Sigmoid colon (tissue), 7 donors: Measurements from ENCODE around the gene SNRNP48. TPM values are rescaled to one million over a fixed set of nuclear protein-coding genes. Genes with fewer than 3 reads are reported as not detected.

Experiments
- DNase-seq: peaks from one replicate; pipeline ENCODE4 v3.0.0-alpha.2; 2019
- H3K27ac ChIP-seq, 4 donors: fragments of 200-600 bp; sonication (generic); one replicate each; pipeline ENCODE4 v1.5.1; 2016 to 2019; ENCODE audit warnings: mild to moderate bottlenecking in 1 of 4
- H3K27me3 ChIP-seq, 3 donors: fragments of 200-600 bp; sonication (generic); one replicate each; pipeline ENCODE4 v1.5.1; 2019; ENCODE audit warnings: mild to moderate bottlenecking in 1 of 3
- H3K36me3 ChIP-seq, 4 donors: fragments of 200-600 bp; sonication (generic); one replicate each; pipeline ENCODE4 v1.5.1; 2016 to 2019
- H3K4me1 ChIP-seq, 4 donors: fragments of 200-600 bp; sonication (generic); one replicate each; pipeline ENCODE4 v1.5.1; 2017 to 2019
- H3K4me3 ChIP-seq, 4 donors: fragments of 200-600 bp; sonication (generic); one replicate each; pipeline ENCODE4 v1.5.1; 2017 to 2019; ENCODE audit warnings: mild to moderate bottlenecking in 2 of 4, moderate library complexity in 1 of 4
- H3K9me3 ChIP-seq, 4 donors: fragments of 200-600 bp in 3 of 4; sonication (generic) in 3 of 4; one replicate each; pipeline versions ENCODE4 v1.5.1 to v1.6.1; 2013 to 2019
- EP300 ChIP-seq, 4 donors: sonication (generic); formaldehyde crosslinking; IDR thresholded peaks; one replicate each; pipeline ENCODE4 v1.6.1; 2017; ENCODE audit warnings: antibody characterized with exemption in 4 of 4
- POLR2A ChIP-seq, 2 donors: fragments of 450-650 bp; IDR thresholded peaks; one replicate each; pipeline ENCODE4 v1.6.1; 2016; ENCODE audit warnings: antibody characterized with exemption in 2 of 2, mild to moderate bottlenecking in 2 of 2, moderate library complexity in 2 of 2
- POLR2AphosphoS5 ChIP-seq, 4 donors: sonication (generic); formaldehyde crosslinking; IDR thresholded peaks; one replicate each; pipeline ENCODE4 v1.6.1; 2017; ENCODE audit warnings: antibody characterized with exemption in 4 of 4
- WGBS, 2 donors: extraction: QIAGEN DNeasy Blood & Tissue Kit; methylation state at CpG; one replicate each; pipeline ENCODE4 v1.1.7; 2013; 5-methylcytosine and 5-hydroxymethylcytosine counted together
- intact Hi-C: fragments of 100-400 bp; cut with DNase I; formaldehyde crosslinking; loops from one replicate; pipeline ENCODE4 v1.15.1; 2023
- polyA plus RNA-seq, 3 donors: library from polyadenylated mRNA; stranded (reverse); fragments of 200-250 nt; gene quantifications; one replicate each; pipeline ENCODE4 v1.2.3, GENCODE V29; 2013
- total RNA-seq, 4 donors: library from RNA; depleted of rRNA; stranded (reverse); fragments of >200 nt; gene quantifications; one replicate each; pipeline ENCODE4 v1.1.0, GENCODE V29; 2016
- TF ChIP-seq, protein P1 (sequence below), 4 experiments: fragments of 450-650 bp in 3 of 4; fragments of 200-600 bp in 1 of 4; IDR thresholded peaks; one replicate each; pipeline ENCODE4 v1.5.1; 2016 to 2019; ENCODE audit warnings: antibody characterized with exemption in 4 of 4, mild to moderate bottlenecking in 3 of 4, moderate library complexity in 2 of 4
- donor health status: healthy with polysubstance abuse.
- donor health status: Bipolar disorder and iron deficiency.
- donor health status: healthy.

The SNRNP48 gene
- total and polyA plus RNA-seq, 7 donors = 7.8 to 18.6 (median 12.5) TPM

DNA sequence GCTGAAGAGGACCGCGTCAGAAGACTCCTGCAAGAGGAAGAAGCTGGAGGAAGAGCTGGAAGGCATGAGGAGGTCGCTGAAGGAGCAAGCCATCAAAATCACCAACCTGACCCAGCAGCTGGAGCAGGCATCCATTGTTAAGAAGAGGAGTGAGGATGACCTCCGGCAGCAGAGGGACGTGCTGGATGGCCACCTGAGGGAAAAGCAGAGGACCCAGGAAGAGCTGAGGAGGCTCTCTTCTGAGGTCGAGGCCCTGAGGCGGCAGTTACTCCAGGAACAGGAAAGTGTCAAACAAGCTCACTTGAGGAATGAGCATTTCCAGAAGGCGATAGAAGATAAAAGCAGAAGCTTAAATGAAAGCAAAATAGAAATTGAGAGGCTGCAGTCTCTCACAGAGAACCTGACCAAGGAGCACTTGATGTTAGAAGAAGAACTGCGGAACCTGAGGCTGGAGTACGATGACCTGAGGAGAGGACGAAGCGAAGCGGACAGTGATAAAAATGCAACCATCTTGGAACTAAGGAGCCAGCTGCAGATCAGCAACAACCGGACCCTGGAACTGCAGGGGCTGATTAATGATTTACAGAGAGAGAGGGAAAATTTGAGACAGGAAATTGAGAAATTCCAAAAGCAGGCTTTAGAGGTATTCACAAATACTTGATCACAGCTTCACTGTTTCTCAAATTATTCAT lies 8.9 kb upstream of the SNRNP48 start:
- TF ChIP-seq POLR2AphosphoS5 (IDR thresholded peaks at IDR 0.05) (no peak), EP300 (IDR thresholded peaks at IDR 0.05) (no peak), POLR2A (IDR thresholded peaks at IDR 0.05) (no peak)
- TF ChIP-seq, protein P1, sequence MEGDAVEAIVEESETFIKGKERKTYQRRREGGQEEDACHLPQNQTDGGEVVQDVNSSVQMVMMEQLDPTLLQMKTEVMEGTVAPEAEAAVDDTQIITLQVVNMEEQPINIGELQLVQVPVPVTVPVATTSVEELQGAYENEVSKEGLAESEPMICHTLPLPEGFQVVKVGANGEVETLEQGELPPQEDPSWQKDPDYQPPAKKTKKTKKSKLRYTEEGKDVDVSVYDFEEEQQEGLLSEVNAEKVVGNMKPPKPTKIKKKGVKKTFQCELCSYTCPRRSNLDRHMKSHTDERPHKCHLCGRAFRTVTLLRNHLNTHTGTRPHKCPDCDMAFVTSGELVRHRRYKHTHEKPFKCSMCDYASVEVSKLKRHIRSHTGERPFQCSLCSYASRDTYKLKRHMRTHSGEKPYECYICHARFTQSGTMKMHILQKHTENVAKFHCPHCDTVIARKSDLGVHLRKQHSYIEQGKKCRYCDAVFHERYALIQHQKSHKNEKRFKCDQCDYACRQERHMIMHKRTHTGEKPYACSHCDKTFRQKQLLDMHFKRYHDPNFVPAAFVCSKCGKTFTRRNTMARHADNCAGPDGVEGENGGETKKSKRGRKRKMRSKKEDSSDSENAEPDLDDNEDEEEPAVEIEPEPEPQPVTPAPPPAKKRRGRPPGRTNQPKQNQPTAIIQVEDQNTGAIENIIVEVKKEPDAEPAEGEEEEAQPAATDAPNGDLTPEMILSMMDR (IDR thresholded peaks at IDR 0.05) = no peak
- no peaks in the 10 kb centered on the region for H3K36me3 ChIP-seq
- 75 to 81% methylated on average over 14 of the region's 14 CpGs for WGBS, 2 donors
- intact Hi-C loops = no loop called here
- no peaks in the 10 kb centered on the region for H3K4me1 ChIP-seq
- no peak overlapping the region for H3K4me3 ChIP-seq
- H3K9me3 ChIP-seq = no peaks in the 10 kb centered on the region
- H3K27ac ChIP-seq = no peak overlapping the region
- no peak for DNase-seq
- peaks cover 0 to 4% (median 0%) of the 10 kb centered on the region in 3 donors for H3K27me3 ChIP-seq

GRCh38 chr6:7585287-7585930 lies 4.6 kb upstream of the SNRNP48 start:
- no peak overlapping the region for H3K27ac ChIP-seq
- 97 to 98% methylated on average over 28 of the region's 28 CpGs for whole genome bisulfite sequencing, 2 donors
- H3K36me3 ChIP-seq = no peaks in the 10 kb centered on the region
- no peak overlapping the region for H3K4me3 ChIP-seq
- H3K27me3 ChIP-seq = no peaks in the 10 kb centered on the region
- TF ChIP-seq EP300 (IDR thresholded peaks at IDR 0.05) (no peak), POLR2AphosphoS5 (IDR thresholded peaks at IDR 0.05) (no peak), POLR2A (IDR thresholded peaks at IDR 0.05) (no peak)
- TF ChIP-seq, protein P1 (IDR thresholded peaks at IDR 0.05) = no peak
- H3K9me3 ChIP-seq = no peaks in the 10 kb centered on the region
- intact Hi-C loops = no loop called here
- no peak for DNase-seq
- H3K4me1 ChIP-seq = peaks cover 0 to 7% (median 5%) of the 10 kb centered on the region in 4 donors

GRCh38 chr6:7587631-7588100 lies 2.3 kb upstream of the SNRNP48 start:
- intact Hi-C loops = no loop called here
- no peaks in the 10 kb centered on the region for H3K27me3 ChIP-seq
- H3K27ac ChIP-seq = no peak overlapping the region
- DNase-seq = no peak
- no peaks in the 10 kb centered on the region for H3K36me3 ChIP-seq
- H3K4me1 ChIP-seq = peaks cover 0 to 27% (median 23%) of the 10 kb centered on the region in 4 donors
- no peak overlapping the region for H3K4me3 ChIP-seq
- 19 to 53% methylated on average over 3 of the region's 3 CpGs for WGBS, 2 donors
- TF ChIP-seq POLR2AphosphoS5 (IDR thresholded peaks at IDR 0.05) (no peak), POLR2A (IDR thresholded peaks at IDR 0.05) (no peak), EP300 (IDR thresholded peaks at IDR 0.05) (no peak)
- TF ChIP-seq, protein P1 (IDR thresholded peaks at IDR 0.05) = no peak
- no peaks in the 10 kb centered on the region for H3K9me3 ChIP-seq

DNA sequence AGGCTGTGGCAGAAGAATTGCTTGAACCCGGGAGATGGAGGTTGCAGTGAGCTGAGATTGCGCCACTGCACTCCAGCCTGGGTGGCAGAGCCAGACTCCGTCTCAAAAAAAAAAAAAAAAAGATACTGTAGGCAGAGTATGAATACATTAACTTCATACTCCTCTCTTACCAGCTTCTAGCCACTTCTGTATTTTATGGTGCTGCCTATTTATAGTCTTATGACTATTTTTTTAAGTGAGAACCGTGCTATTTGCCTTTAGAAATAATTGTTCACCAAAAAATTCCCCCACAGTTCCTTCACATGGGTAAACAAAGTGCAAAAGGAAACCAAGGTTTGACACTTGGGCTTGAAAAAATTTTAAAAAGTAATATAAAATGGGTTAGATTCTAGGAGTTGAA lies 1.5 kb upstream of the SNRNP48 start:
- Histone ChIP-seq H3K27ac (no peak overlapping the region), H3K4me1 (peaks cover 0 to 29% (median 24%) of the 10 kb centered on the region in 4 donors), H3K4me3 (no peak overlapping the region), H3K27me3 (no peaks in the 10 kb centered on the region), H3K36me3 (peaks cover 0 to under 1% (median 0%) of the 10 kb centered on the region in 4 donors), H3K9me3 (no peaks in the 10 kb centered on the region)
- DNase-seq = no peak
- intact Hi-C loops = no loop called here
- TF ChIP-seq, protein P1 (IDR thresholded peaks at IDR 0.05) = no peak
- TF ChIP-seq EP300 (IDR thresholded peaks at IDR 0.05) = no peak
- no peak for TF ChIP-seq POLR2A (IDR thresholded peaks at IDR 0.05)
- no peak for TF ChIP-seq POLR2AphosphoS5 (IDR thresholded peaks at IDR 0.05)
- 55 to 75% methylated on average over 4 of the region's 4 CpGs for WGBS, 2 donors
